VCaP (cell line): ENCODE results near the gene MRPL23.

Experiments
- H3K27ac ChIP-seq: fragments of 450-650 bp; 2 replicates; pipeline ENCODE4 v1.5.1; 2017
- CTCF ChIP-seq: fragments of 450-650 bp; conservative IDR thresholded peaks from 2 replicates; pipeline ENCODE4 v1.5.1; 2017; ENCODE audit warnings: mild to moderate bottlenecking, moderate library complexity

Gene MRPL23

GRCh38 chr11:1967641-1968225 is 20.6 kb downstream of the MRPL23 start:
- no peak for TF ChIP-seq CTCF

GRCh38 chr11:1968454-1969002 is 21.4 kb downstream of the MRPL23 start:
- H3K27ac ChIP-seq = no peak overlapping the region
- TF ChIP-seq CTCF = no peak

More at GRCh38 chr11:1967641-1968225, 20.6 kb downstream of the MRPL23 start:
- H3K27ac ChIP-seq = no peak overlapping the region

GRCh38 chr11:1969035-1969434 is 21.9 kb downstream of the MRPL23 start:
- no peak for TF ChIP-seq CTCF
- H3K27ac ChIP-seq = no peak overlapping the region

- H3K27ac ChIP-seq = no peak overlapping the region
- TF ChIP-seq CTCF = no peak
Observed at GRCh38 chr11:1969776-1970175, 22.6 kb downstream of the MRPL23 start.

- no peak overlapping the region for H3K27ac ChIP-seq
- TF ChIP-seq CTCF = no peak
Observed at GRCh38 chr11:1970956-1971355, 23.8 kb downstream of the MRPL23 start.

GRCh38 chr11:1975185-1975584 is 28.1 kb downstream of the MRPL23 start:
- TF ChIP-seq CTCF = no peak
- H3K27ac ChIP-seq = no peak overlapping the region

- no peak overlapping the region for H3K27ac ChIP-seq
- no peak for TF ChIP-seq CTCF
Observed at GRCh38 chr11:1978720-1979473, 31.8 kb downstream of the MRPL23 start.
